GM19238 (cell line): ENCODE results near the gene FSHB.
A peak's percentile ranks its signal among the peaks of the same experiment; 100 is the strongest.
"Not testable (repeated sequence)": the region's sequence is repeated elsewhere in the genome, so short reads cannot be mapped to it uniquely, and the experiment has no call there.

Experiments
- DNase-seq: peaks from one replicate; pipeline ENCODE4 v3.0.0; 2011; ENCODE audit warnings: low spot score; ENCODE audit not compliant: insufficient read length

The FSHB gene

DNA sequence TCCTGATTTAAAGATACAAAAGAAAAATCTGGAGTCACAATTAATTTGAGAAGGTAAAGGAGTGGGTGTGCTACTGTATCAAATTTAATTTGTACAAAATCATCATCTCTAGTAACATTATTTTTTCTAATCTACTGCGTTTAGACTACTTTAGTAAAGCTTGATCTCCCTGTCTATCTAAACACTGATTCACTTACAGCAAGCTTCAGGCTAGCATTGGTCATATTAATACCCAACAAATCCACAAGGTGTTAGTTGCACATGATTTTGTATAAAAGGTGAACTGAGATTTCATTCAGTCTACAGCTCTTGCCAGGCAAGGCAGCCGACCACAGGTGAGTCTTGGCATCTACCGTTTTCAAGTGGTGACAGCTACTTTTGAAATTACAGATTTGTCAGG is at the start of gene FSHB:
Gene FSHB, plus strand, starts transcription at position 301 of the 400 bp plus-strand sequence. CDS start 889 bp downstream, outside the sequence.
- no peak for DNase-seq

DNA sequence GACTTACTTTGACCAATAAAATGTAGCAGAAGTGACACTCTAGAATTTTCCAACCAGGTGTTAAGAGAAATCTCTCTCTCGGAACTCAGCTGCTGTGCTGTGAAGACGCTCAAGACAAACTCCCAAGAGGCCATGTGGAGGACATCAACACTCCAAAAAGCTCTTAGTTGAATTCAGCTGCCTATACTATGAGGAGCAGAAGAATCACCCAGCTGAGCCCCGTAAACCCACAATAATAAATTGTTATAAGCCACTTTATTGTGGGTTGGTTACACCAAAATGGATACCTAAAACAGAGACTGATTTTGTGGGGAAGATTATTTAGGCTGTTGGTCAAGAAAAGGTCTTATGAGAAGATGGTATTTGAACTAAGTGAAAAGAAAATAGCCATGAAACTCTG is 44.1 kb upstream of the FSHB start:
- no peak for DNase-seq

DNA sequence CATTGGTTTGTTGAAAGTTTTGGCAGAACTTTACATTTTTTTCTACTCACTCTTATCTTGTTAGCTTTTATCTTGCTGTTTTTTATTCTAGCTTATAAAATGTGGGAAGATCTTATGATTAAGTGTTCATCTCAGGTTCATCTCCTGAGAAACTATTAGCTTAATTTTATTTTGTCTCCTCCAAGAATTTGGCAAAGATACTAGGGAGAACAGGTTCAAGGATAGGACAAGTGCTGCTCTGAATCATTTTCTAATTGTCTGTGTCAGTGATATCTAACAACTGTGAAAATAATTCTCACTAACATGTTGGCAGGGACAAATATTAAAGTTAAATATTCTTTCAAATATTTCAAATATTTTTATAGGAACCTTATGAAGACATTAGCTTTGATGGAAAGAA is 38.2 kb upstream of the FSHB start:
- DNase-seq = no peak

DNA sequence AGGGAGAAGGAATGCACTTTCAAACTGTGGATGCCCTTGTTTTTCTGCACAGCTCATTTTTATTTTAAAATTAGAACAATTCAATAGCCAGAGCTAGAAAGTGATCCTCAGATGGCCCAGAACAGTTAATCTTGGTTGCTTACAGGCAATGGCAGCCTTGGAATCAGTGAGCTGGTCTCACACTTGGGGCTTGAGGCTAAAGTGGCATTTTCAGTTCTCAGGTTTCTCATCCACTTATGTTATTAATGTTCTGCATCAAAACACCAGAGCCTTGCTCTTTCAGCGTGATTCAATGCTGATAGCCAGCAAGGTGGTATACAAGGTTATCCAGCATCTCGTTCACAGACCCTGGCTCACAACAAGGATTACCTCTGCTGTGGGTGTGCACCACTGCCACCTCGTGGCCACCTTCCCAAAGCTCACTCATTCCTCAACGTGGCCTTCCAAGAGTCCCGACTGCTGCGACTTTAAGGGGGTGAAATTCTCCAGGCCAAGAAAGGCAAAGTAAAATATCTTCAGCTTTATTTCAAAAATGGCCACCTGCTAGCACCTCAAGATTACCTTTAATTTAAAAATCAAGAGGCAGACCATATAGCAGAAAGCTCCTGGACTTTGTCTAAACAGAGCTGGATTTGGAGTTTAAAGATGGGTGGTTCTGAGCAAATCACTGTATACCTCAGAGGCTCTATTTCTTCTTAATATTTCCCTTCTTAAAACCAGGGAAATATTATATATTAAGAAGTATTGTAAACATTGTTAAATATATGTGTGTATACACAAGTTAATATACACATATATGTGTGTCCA is 34.2 kb upstream of the FSHB start:
- DNase-seq = peak; percentile 23

DNA sequence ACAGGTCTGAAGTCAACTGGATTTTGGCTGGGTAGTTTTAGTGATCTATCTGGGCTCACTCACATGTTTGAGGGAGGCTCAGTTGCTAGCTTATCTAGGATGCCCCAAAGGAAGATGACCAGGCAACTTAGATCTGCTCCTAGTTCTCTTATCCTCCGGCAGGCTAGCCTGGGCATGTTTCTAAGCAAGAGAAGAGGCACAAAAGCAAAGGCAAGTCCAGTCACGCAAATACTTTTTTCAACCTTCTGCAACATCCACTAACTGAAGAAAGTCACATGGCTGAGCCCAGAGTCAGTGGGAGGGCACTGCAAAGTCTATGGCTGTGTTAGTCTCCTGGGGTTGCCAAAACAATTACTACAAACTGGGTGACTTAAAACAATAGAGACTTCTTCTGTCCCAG is 32.9 kb upstream of the FSHB start:
- no peak for DNase-seq

DNA sequence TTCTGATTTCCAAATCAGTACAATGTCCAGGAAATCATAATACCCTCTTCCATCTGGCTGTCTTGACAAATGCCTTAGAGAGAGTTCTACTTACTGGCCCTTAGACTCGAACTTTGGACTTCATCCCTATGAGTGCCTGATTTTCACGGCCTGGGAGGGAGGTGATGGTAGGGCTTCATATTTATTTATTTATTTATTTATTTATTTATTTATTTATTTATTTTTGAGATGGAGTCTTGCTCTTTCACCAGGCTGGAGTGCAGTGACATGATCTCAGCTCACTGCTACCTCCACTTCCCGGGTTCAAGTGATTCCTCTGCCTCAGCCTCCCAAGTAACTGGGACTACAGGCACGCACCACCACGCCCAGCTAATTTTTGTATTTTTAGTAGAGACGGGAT is 27.8 kb upstream of the FSHB start:
- DNase-seq = not testable (repeated sequence)

DNA sequence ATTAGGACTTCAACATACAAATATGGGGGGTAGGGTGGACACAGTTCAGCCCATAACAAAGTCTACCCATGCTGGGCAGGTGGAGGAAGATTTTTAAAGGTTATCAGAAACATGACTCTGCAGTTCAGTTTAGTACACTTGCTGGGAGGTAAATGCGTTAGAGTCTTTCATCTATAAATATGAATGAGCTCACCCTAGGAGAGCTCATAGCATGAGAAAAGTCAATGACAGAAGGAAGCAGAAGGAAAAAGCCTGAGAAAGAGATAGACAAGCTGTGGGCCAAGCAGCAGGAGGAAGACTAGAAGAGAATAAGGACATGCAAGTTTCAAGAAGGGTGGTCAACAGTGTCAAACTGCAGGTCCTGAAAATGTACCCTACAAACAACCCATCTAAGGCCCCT is 27.0 kb upstream of the FSHB start:
- no peak for DNase-seq

DNA sequence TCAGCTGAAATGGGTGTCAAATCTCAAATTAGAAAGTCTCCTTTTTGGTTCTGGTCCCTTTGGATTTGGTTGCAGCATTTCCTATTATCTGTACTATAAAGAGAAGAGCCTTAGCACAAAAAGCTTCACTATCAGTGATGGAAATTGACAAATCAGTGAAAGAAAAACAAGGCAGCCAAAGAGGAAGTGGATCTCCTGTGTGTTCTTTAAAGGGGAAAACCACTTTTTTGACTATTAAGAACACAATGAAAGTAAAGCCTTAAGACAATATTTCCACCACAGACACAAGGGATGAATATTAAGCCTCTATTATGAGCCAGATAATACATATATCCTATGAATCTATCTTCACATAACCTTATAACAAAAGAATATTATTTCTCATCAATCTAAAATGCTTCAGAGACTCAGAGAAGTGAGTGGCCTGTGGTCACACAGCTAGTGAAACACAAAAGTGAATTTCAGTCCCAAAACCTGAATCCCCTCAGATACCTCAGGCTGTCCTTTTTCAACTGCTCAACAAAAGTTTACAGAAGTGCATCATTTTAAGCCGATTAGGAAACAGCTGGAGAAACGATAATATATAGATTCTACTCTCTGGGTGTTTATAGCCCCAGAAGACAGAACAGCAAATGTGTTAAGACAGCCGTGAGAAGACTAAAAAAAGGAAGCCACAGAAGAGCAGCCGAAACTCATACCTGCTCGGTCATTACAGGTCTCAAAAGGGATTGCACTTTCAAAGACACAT is 24.4 kb upstream of the FSHB start:
- peak; percentile 6 for DNase-seq

DNA sequence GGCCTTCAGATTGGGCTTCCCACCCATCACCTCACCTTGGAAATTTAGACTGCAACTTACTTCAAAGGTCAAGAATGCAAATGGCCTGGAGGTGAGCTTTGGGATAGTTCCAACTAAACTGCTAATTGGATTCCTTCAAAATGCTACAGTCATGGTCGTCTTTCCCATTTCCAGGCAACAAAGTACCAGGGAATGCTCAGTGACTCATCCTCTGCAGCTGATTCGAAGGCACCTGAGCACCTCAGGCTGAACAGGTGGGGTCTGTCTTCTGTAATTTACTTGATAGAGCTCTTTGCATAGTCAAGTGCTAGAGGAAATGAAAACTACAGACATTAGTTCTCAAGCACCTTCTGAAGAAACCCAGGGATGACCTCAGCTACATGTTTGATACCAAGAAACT is 20.5 kb upstream of the FSHB start:
- no peak for DNase-seq

DNA sequence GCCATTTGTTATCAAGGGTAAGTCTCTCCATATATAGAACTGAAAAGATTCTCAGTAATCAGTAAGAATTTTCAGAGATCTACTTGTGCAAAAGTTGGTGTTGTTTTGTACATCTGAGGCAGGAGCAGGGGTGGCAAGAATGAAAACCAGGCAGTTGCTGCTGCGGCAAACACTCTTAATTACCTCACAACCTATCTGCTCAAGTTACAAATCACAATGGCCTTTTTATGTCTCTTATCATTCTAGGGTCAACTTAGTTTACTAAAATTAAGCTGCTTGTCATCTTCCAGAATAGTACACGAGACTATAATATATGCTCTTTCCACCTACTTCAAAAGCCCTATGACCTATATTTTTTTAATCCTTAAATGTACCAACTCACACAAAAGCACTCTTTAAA is 14.3 kb upstream of the FSHB start:
- no peak for DNase-seq

DNA sequence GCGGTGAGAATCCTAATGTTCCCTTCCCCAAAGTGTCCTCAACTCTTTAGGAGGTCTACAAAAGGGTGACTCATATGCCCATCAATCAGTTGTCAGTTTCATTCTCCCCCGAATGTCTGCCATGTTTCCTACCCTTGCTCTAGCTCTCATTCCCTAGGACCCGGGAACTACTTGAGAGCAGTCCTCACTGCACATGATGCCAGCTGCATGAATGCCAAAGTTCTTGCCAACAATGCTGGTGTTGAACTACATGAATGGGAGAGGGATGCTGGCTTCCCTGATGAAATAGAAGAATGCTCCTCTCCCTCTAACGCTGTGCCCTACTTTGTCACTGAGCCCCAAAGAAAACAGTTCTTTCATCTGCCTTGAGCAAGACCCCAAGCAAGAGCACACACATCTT is 12.5 kb upstream of the FSHB start:
- DNase-seq = no peak

DNA sequence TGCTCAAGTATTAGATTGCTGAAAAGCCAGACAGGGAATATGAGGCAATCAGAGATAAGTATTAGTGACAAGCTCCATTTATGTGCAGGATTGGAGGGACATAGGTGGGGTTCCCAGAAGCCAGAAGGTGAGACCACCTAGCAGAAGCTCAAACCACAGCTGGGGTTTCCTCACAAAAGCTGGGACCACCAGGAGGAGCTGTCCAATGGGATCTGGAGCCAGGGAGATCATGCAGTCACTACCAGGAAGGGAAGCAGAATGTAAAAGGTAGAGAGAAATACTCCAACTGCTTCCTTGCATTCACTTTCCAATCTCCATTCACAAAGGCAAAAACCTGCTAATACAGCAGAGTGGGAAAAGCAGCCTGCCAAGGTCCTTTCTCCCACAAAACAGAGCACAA is 5.2 kb upstream of the FSHB start:
- DNase-seq = no peak

DNA sequence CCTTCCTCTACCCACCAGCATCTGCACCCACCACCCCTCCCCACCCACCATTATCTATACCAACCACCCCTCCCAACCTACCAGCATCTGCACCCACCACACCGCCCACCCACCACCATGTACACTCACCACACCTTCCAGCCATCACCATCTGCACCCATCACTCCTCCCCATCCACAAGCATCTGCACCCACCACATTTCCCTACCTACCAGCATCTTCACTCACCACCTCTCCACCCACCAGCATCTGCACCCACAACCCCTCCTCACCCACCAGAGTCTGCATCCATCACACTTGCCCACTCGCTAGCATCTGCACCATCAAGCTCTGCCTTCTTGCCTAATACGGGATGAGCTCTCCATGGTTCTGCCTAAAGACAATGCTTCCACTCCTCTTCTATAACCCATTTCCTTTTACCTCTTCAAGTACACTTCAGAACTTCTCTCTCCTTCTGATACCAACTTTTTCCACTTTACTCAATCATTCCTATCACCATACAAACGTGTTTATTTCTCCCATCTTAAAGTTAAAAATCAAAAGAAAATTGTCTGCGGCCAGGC is 2.4 kb upstream of the FSHB start:
- DNase-seq = no peak

DNA sequence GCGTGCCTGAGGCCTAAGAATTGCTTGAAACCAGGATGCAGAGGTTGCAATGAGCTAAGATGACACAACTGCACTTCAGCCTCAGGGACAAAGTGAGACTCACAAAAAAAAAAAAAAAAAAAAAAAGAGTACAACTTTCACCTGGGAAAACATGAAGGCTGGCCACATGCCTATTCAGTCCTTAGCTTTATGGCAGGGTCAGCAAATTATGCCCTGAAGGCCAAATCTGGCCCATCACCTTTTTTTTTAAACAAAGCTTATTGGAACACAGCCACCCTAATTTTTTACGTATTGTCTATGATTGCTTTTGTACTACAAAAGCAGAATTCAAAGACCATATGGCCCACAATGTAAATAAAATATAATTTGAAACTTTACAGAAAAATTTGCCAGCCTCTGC is 8.2 kb downstream of the FSHB start:
- DNase-seq = no peak

DNA sequence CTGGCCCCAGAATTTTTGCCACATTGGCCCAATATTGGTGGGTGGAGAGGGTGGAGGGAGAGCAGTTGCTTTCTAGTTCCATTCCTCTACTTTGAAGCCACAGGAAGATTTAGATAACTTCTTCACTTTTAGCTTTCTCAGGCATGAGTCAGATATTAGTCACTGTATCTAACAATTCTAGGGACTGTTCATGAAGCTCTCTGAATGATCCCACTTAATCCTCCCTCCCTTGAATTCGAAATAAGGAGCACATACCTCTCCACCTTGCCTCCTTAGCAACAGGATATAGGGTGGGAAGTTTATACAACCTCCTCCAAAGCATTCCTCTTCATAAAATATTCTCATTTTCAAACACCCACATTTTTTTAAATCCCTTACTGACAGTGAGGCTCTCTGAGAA is 13.5 kb downstream of the FSHB start:
- no peak for DNase-seq

DNA sequence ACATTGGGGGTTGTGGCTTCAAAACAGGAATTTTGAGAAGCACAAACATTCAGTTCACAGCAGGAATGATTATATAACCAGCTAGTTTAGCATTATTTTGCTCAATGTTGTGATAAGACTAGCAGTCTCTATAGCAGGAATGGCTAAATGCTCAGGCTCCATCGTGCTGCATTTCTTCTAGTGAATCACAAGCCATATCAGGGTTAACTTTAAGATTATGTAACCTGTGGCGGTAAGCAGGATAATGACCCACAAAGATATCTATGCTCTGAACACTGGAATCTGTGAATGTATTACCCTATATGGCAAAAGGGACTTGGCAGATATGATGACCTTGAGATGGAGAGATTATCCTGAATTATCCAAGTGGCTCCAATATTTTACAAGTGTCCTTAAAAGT is 14.8 kb downstream of the FSHB start:
- no peak for DNase-seq

DNA sequence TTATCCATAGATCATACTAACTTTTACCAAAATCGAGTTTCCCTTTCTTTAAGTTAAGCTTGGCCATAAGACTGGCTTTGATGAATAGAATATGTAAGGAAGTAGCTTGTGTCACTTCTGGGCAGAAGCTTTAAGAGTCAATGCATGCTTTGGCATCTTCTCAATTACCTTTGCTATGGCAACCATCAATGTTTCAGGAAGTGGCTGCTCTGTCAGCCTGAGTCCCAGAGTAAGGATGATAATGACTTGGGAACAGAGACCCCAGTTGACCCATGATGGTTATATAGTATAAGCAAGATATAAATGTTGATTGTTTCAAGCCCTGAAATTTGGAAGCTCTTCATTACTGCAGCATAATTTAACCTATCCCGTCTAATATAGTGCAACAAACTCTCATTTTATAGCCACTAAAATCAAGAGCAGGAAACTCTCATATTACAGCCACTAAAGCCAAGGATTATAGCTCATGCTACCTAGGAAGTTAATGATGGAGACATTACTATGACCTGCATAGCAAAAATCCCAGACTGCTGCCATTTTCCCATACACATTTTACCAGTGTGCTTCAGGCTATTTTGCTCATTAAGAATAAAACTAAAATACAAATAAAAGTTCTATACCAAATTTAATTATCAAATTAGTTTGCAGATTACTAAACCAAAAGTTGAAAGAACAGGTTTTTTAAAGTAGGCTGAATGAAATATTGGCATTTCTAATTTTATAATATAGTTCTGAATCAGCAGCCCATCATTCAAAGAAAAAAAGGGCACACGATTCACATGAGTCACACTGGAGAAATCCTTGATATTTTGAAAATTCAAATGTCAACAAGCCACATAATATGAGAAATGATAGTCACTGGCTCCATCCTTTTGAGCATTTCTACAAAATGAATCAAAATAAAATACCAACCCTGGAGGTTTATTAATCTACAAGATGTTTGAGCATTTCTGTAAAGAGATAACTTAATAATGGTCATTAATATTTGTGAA is 23.8 kb downstream of the FSHB start:
- no peak for DNase-seq

DNA sequence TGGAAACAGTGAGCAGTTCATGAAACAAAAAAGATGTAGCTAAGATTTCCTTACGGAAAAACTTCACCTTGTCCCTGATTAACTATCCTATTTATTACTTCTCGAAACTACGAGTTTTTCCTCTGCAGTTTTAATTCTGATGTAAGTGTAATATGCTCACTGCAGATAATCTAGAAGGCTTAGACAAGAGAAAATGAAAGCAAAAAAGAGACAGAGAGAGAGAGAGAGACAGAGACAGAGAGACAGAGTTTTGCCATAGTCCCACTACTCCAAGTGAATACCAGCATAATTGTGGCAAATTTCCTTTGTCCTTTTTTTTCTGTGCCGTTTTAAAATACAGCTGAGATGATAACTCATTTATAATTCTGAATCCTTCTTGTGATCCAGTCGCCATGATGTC is 24.8 kb downstream of the FSHB start:
- no peak for DNase-seq

DNA sequence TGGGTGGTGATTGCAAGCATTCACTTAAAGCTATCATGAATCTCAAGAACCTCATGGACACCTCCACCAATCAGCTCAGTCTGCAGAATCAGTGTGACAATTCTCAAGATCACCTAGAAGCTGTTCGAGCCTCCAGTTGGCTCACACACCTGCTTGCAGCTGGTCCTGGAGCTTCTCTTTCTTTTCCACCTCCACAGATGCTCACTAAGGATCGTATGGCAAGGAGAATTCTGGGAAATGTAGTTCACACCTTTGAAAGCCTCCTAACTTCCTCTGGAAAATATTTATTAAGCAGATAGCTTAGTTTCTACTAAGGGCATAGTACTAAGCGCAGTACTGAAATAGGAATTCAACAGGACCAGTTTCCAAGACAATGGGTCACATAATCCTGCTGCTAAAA is 26.2 kb downstream of the FSHB start:
- DNase-seq = no peak

DNA sequence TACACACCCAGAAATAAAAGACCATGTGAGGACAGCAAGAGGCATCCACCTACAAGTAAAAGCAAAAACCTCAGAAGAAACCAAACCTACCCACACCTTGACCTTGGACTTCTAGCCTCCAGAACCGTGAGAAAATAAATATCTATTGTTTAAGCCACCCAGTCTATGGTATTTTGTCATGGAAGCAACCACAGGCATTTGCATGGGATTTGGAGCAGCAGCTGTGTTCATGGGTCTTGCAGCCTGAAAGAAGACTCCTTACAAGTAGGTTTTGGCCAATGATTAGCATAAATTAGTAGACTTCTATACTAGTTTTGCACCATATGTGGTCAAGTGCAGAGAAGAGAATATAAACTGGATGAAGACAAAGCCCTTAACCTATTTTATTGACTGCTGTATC is 27.9 kb downstream of the FSHB start:
- no peak for DNase-seq

DNA sequence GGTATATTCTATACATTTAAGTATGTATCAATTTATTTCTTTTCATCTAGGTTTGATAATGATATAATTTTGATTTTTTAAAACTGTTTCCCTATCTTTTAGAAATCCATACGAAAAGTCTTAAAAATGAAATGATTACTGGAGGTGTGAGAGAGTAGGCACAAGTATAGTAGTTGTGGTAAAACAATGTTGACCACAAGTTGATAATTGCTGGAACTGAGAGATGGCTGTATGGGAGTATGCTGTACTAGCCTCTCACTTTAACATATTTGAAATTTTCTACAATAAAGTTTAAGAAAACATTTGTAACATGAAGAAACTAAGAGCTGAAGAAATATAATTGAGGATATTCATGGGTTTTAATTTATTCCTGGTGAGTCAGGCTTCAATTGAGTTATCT is 30.0 kb downstream of the FSHB start:
- DNase-seq = no peak
